K562 (cell line): Measurements from ENCODE around the gene PEAR1. TPM values are rescaled to one million over a fixed set of nuclear protein-coding genes. Genes with fewer than 3 reads are reported as not detected.

Source experiments
- ATAC-seq: fragments of 200-7000 bp; cut with Tn5 transposase; 3 replicates; pipeline ENCODE4 v1.9.1; 2020; ENCODE audit warnings: moderate library complexity
- BruUV-seq: library from RNA; stranded (reverse); fragments of 400-500 nt; replicated peaks from 2 replicates; lab custom pipeline; 2021; lab: Mats Ljungman, UMichigan
- CTCF ChIA-PET: fragments of 300-600 bp; formaldehyde crosslinking; extraction: SDS; loops from one replicate; lab custom pipeline; 2021; ENCODE audit warnings: low intra/inter-chr PET ratio; lab: Yijun Ruan, JAX
- POLR2A ChIA-PET: fragments of 300-600, 350-650 bp; sonication (Branson Sonifier 250); formaldehyde crosslinking; extraction: SDS; loops from one replicate; lab custom pipeline; 2021; ENCODE audit warnings: antibody characterized with exemption, inconsistent platforms; lab: Yijun Ruan, JAX
- DNase-seq, 4 experiments: peaks; one replicate each; pipeline versions ENCODE4 v3.0.0 to v3.0.0-alpha.2; 2011 to 2018; ENCODE audit warnings: low spot score in 3 of 4, mixed read lengths in 3 of 4; ENCODE audit errors: extremely low read depth in 1 of 4
- FAIRE-seq: peaks from 2 replicates; lab custom pipeline; 2011; peaks lifted over from hg19 to GRCh38; lab: Jason Lieb, UNC
- H2AFZ ChIP-seq: 2 replicates; pipeline ENCODE4 v1.6.0; 2011; ENCODE audit warnings: low read depth, low read length, control low read depth, inconsistent platforms
- H3K27ac ChIP-seq: fragments of 200-600 bp; 3 replicates; pipeline ENCODE4 v1.8.0; 2011; ENCODE audit warnings: low read depth, mild to moderate bottlenecking, control low read depth, inconsistent platforms, low read length, moderate library complexity, mixed read lengths; ENCODE audit errors: extremely low read depth
- H3K27me3 ChIP-seq, 2 experiments: fragments of 300-600 bp in 1 of 2; 2 replicates in 1 of 2; 3 replicates in 1 of 2; pipeline versions ENCODE4 v1.6.0 to v1.8.0; 2011; ENCODE audit warnings: inconsistent platforms in 2 of 2, low read length in 2 of 2, mild to moderate bottlenecking in 1 of 2, mixed read lengths in 1 of 2, moderate library complexity in 1 of 2; ENCODE audit not compliant: control insufficient read depth in 2 of 2, insufficient read depth in 2 of 2
- H3K36me3 ChIP-seq: fragments of 300-600 bp; 3 replicates; pipeline ENCODE4 v1.8.0; 2011; ENCODE audit warnings: mild to moderate bottlenecking, low read length, inconsistent platforms; ENCODE audit not compliant: control insufficient read depth, insufficient read depth
- H3K4me1 ChIP-seq, 2 experiments: fragments of 200-600 bp in 1 of 2; replicated peaks in 1 of 2; 2 replicates in 1 of 2; 3 replicates in 1 of 2; pipeline versions ENCODE4 v1.5.1 to v1.8.0; 2011; ENCODE audit warnings: inconsistent platforms in 2 of 2, low read length in 2 of 2, mild to moderate bottlenecking in 1 of 2, mixed read lengths in 1 of 2, moderate library complexity in 1 of 2; ENCODE audit not compliant: control insufficient read depth in 2 of 2, insufficient read depth in 2 of 2
- H3K4me2 ChIP-seq: 2 replicates; pipeline ENCODE4 v1.6.1; 2011; ENCODE audit warnings: low read length, control low read depth, inconsistent platforms, mixed read lengths; ENCODE audit not compliant: insufficient read depth
- H3K4me3 ChIP-seq: fragments of 200-600 bp; sonication (generic), shearing (Covaris generic); 2 replicates; pipeline ENCODE4 v1.5.1; 2016; ENCODE audit warnings: control low read depth, inconsistent platforms
- H3K79me2 ChIP-seq: fragments of 200-600 bp; 3 replicates; pipeline ENCODE4 v1.8.0; 2011; ENCODE audit warnings: low read length, inconsistent platforms; ENCODE audit not compliant: control insufficient read depth, insufficient read depth
- H3K9ac ChIP-seq, 2 experiments: 2 replicates each; pipeline versions ENCODE4 v1.6.0 to v1.6.1; 2011; ENCODE audit warnings: low read depth in 2 of 2, low read length in 2 of 2, control low read depth in 1 of 2, inconsistent platforms in 1 of 2, mild to moderate bottlenecking in 1 of 2, mixed read lengths in 1 of 2; ENCODE audit not compliant: insufficient read depth in 1 of 2
- H3K9me1 ChIP-seq: one replicate; pipeline ENCODE4 v1.6.0; 2011; ENCODE audit warnings: inconsistent platforms, mild to moderate bottlenecking, low read length, moderate library complexity; ENCODE audit not compliant: control insufficient read depth, insufficient read depth
- H3K9me3 ChIP-seq: replicated peaks from 2 replicates; pipeline ENCODE4 v1.5.1; 2011; ENCODE audit warnings: low read depth, low read length, inconsistent platforms; ENCODE audit not compliant: control insufficient read depth, insufficient read depth
- H4K20me1 ChIP-seq: replicated peaks from 2 replicates; pipeline ENCODE4 v1.6.1; 2011; ENCODE audit warnings: low read length, inconsistent platforms, mixed read lengths; ENCODE audit not compliant: control insufficient read depth, insufficient read depth
- ARID2 ChIP-seq: fragments of 450-650 bp; IDR thresholded peaks from 2 replicates; pipeline ENCODE4 v1.6.1; 2017; ENCODE audit warnings: antibody characterized with exemption, mild to moderate bottlenecking
- IRF2 ChIP-seq: sonication (generic); formaldehyde crosslinking; IDR thresholded peaks from 2 replicates; pipeline ENCODE4 v1.8.1; 2022; ENCODE audit warnings: mild to moderate bottlenecking, missing genetic modification reagents
- KDM4B ChIP-seq, 2 experiments: fragments of 450-650 bp in 1 of 2; sonication (generic) in 1 of 2; IDR thresholded peaks; 2 replicates each; pipeline ENCODE4 v1.6.1; 2016 to 2017; ENCODE audit warnings: borderline replicate concordance in 2 of 2, antibody characterized with exemption in 1 of 2, low read depth in 1 of 2, mild to moderate bottlenecking in 1 of 2
- MTA3 ChIP-seq: fragments of 450-650 bp; formaldehyde crosslinking; IDR thresholded peaks from 2 replicates; pipeline ENCODE4 v1.6.1; 2017; ENCODE audit warnings: mild to moderate bottlenecking, borderline replicate concordance
- NONO ChIP-seq, 2 experiments: fragments of 200-400 bp in 1 of 2; fragments of 450-650 bp in 1 of 2; formaldehyde crosslinking in 1 of 2; IDR thresholded peaks; 2 replicates each; pipeline ENCODE4 v1.6.1; 2017; ENCODE audit warnings: low read depth in 2 of 2, mild to moderate bottlenecking in 2 of 2, moderate library complexity in 2 of 2, low read length in 1 of 2
- PTRF ChIP-seq: fragments of 450-650 bp; IDR thresholded peaks from 2 replicates; pipeline ENCODE4 v1.6.1; 2016; ENCODE audit warnings: mild to moderate bottlenecking, missing genetic modification characterization, missing compliant biosample characterization
- SMAD2 ChIP-seq: fragments of 150-350 bp; IDR thresholded peaks from 2 replicates; pipeline ENCODE4 v1.6.1; 2014; ENCODE audit warnings: low read depth, mild to moderate bottlenecking, low read length
- TEAD2 ChIP-seq: fragments of 450-650 bp; IDR thresholded peaks from 2 replicates; pipeline ENCODE4 v1.6.1; 2016; ENCODE audit warnings: missing genetic modification characterization, control low read depth, missing compliant biosample characterization
- TRIM24 ChIP-seq, 2 experiments: fragments of 450-650 bp; IDR thresholded peaks; 2 replicates each; pipeline ENCODE4 v1.6.1; 2016
- ZBTB40 ChIP-seq, 2 experiments: fragments of 450-650 bp in 1 of 2; sonication (generic) in 1 of 2; formaldehyde crosslinking in 1 of 2; IDR thresholded peaks; 2 replicates each; pipeline versions ENCODE4 v1.7.1 to v1.9.0; 2016 to 2022; ENCODE audit warnings: inconsistent platforms in 1 of 2, mild to moderate bottlenecking in 1 of 2, missing genetic modification reagents in 1 of 2
- ZKSCAN8 ChIP-seq: fragments of 200-800 bp; sonication (Bioruptor generic); IDR thresholded peaks from 2 replicates; pipeline ENCODE4 v1.6.1; 2016; ENCODE audit warnings: missing genetic modification characterization, missing compliant biosample characterization
- ZNF224 ChIP-seq: sonication (generic); formaldehyde crosslinking; IDR thresholded peaks from 2 replicates; pipeline ENCODE4 v1.8.0; 2022; ENCODE audit warnings: mild to moderate bottlenecking, missing genetic modification reagents
- WGBS: fragments of 100-300 bp; shearing (Covaris generic); methylation state at CpG from one replicate; pipeline ENCODE4 v1.1.6; 2016; ENCODE audit warnings: low coverage, mixed read lengths; ENCODE audit not compliant: insufficient coverage; ENCODE audit errors: missing lambda C conversion rate; 5-methylcytosine and 5-hydroxymethylcytosine counted together
- in situ Hi-C: fragments of 300-500 bp; cut with MboI; formaldehyde crosslinking; loops from 4 replicates; pipeline ENCODE4 v1.15.0; 2018; ENCODE audit warnings: inconsistent platforms, mixed read lengths
- intact Hi-C: fragments of 100-400 bp; cut with micrococcal nuclease; formaldehyde crosslinking; loops from 2 replicates; pipeline ENCODE4 v1.14.2; 2022
- polyA plus RNA-seq, 8 experiments: library from polyadenylated mRNA; depleted of rRNA in 4 of 8; stranded (reverse) in 5 of 8; unstranded in 3 of 8; fragments of >200 nt; fragmentation: Nextera tagmentation in 2 of 8; fragmentation: Illumina TruSeq in 1 of 8; extraction: Ambion mirVana in 2 of 8; extraction: Trizol in 1 of 8; gene quantifications; 2 replicates each; pipeline versions ENCODE4 v1.2.1 to v1.2.3, GENCODE V29; 2011 to 2014; ENCODE audit warnings: inconsistent platforms in 1 of 8, missing spikeins in 1 of 8
- total RNA-seq, 7 experiments: library from RNA; depleted of rRNA in 6 of 7; stranded (reverse); fragments of >200 nt in 6 of 7; fragmentation: Illumina TruSeq in 2 of 7; extraction: Trizol in 2 of 7; gene quantifications; 2 replicates each; pipeline versions ENCODE4 v1.2.1 to v1.2.3, GENCODE V29; 2011 to 2021; ENCODE audit warnings: low replicate concordance in 1 of 7
- TF ChIP-seq, protein P1 (sequence below), 2 experiments: fragments of 450-650 bp; conservative IDR thresholded peaks; 2 replicates each; pipeline ENCODE4 v1.6.1; 2017; ENCODE audit warnings: mild to moderate bottlenecking in 2 of 2, moderate library complexity in 2 of 2

The PEAR1 gene
- total and polyA plus RNA-seq, 9 of the 15 experiments (the other 6 are each of a cell fraction or from before 2014, with no cell fraction given), result 0.87 to 13.9 (median 6.1) TPM

DNA sequence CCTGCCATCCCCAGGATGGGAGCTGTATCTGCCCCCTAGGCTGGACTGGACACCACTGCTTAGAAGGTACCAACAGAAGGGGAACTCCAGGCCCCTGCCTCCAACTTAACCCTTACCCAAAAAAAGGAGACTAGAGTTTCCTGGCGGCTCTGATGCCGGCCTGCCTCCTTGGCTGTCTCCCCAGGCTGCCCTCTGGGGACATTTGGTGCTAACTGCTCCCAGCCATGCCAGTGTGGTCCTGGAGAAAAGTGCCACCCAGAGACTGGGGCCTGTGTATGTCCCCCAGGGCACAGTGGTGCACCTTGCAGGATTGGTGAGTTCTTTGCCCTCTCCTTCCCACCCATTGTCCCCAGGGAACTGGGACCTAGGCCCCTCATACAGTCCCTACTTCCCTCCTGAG lies 18.8 kb downstream of the PEAR1 start:
- POLR2A ChIA-PET, result interaction anchor here (1.0 to 1.6 kb wide), 3 partner anchors 8 to 18 kb away, joined by 3 to 4 read pairs (median 3); partner anchors contain the start of gene LRRC71
- no peaks in the 10 kb centered on the region for H3K27me3 ChIP-seq
- TF ChIP-seq ZKSCAN8 (CRISPR knock-in tag) (no peak), SMAD2 (no peak), TRIM24 (IDR thresholded peaks at IDR 0.05) (no peak), MTA3 (no peak), IRF2 (no peak), ARID2 (no peak), ZBTB40 (IDR thresholded peaks at IDR 0.05) (no peak), ZBTB40 (CRISPR knock-in tag; IDR thresholded peaks at IDR 0.05) (no peak), ZNF224 (CRISPR knock-in tag) (no peak), KDM4B (IDR thresholded peaks at IDR 0.05; ENCODE audit: borderline replicate concordance in 2 of 2, low read depth in 1 of 2) (no peak), NONO (IDR thresholded peaks at IDR 0.05; ENCODE audit: low read depth in 2 of 2, low read length in 1 of 2) (no peak), TEAD2 (tag) (no peak), PTRF (tag) (no peak)
- TF ChIP-seq, protein P1, sequence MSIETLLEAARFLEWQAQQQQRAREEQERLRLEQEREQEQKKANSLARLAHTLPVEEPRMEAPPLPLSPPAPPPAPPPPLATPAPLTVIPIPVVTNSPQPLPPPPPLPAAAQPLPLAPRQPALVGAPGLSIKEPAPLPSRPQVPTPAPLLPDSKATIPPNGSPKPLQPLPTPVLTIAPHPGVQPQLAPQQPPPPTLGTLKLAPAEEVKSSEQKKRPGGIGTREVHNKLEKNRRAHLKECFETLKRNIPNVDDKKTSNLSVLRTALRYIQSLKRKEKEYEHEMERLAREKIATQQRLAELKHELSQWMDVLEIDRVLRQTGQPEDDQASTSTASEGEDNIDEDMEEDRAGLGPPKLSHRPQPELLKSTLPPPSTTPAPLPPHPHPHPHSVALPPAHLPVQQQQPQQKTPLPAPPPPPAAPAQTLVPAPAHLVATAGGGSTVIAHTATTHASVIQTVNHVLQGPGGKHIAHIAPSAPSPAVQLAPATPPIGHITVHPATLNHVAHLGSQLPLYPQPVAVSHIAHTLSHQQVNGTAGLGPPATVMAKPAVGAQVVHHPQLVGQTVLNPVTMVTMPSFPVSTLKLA (conservative IDR thresholded peaks at IDR 0.05), result no peak

More for the DNA sequence above, 18.8 kb downstream of the PEAR1 start:
- DNase-seq, result no peak
- in situ Hi-C loops, result no loop called here
- Histone ChIP-seq H3K9me1 (peaks cover under 1% of the 10 kb centered on the region), H3K9ac (peak overlapping the region in 1 of 2 experiments; percentile 88; a peak in 2 of 4 replicates), H3K4me1 (peaks cover 46 to 64% of the 10 kb centered on the region in 2 experiments), H3K79me2 (peaks cover 23% of the 10 kb centered on the region), H3K36me3 (peaks cover 6% of the 10 kb centered on the region), H3K9me3 (peaks cover 3% of the 10 kb centered on the region; the same call in 1 of the 2 replicates), H3K27ac (no peak overlapping the region), H3K4me3 (no peak overlapping the region), H4K20me1 (no peaks in the 10 kb centered on the region), H2AFZ (no peak overlapping the region), H3K4me2 (peak overlapping the region; percentile 93)
- intact Hi-C loops, result no loop called here
- FAIRE-seq, result no peak
- no TSS peak for BruUV-seq
- CTCF ChIA-PET, result no interaction called here
- no peak for ATAC-seq
- WGBS, result 66% methylated on average over 2 of the region's 2 CpGs
